HFF-Myc (cell line): ENCODE measurements around the gene CWF19L1.

ENCODE experiments used
- DNase-seq: peaks from one replicate; pipeline ENCODE4 v3.0.0-alpha.2; 2011; ENCODE audit warnings: low read depth; ENCODE audit errors: extremely low read depth
- H3K4me3 ChIP-seq: replicated peaks from 2 replicates; pipeline ENCODE4 v1.5.1; 2011; ENCODE audit warnings: low read depth, mild to moderate bottlenecking, control low read depth, low read length
- CTCF ChIP-seq: IDR thresholded peaks from 2 replicates; pipeline ENCODE4 v1.5.1; 2012; ENCODE audit warnings: mild to moderate bottlenecking, low read depth, low read length, control low read depth; ENCODE audit errors: missing control alignments

CWF19L1 gene

GRCh38 chr10:100183481-100183880 is 84.0 kb downstream of the CWF19L1 start:
- H3K4me3 ChIP-seq, result peak overlapping the region; percentile 97
- no peak for DNase-seq
- TF ChIP-seq CTCF, result no peak

- no peak overlapping the region for H3K4me3 ChIP-seq
- TF ChIP-seq CTCF, result no peak
- no peak for DNase-seq
Observed at GRCh38 chr10:100182908-100183307, 84.5 kb downstream of the CWF19L1 start.
